HG02571 (cell line): Measurements from ENCODE around the gene TMEM132D.
"Not testable (repeated sequence)": the region's sequence is repeated elsewhere in the genome, so short reads cannot be mapped to it uniquely, and the experiment has no call there.

Source experiments
- ATAC-seq: cut with Tn5 transposase; IDR thresholded peaks from one replicate; pipeline ENCODE4 v1.9.1; 2021; ENCODE audit warnings: mild to moderate bottlenecking, moderate library complexity; ENCODE audit not compliant: unreplicated experiment

Gene TMEM132D

DNA sequence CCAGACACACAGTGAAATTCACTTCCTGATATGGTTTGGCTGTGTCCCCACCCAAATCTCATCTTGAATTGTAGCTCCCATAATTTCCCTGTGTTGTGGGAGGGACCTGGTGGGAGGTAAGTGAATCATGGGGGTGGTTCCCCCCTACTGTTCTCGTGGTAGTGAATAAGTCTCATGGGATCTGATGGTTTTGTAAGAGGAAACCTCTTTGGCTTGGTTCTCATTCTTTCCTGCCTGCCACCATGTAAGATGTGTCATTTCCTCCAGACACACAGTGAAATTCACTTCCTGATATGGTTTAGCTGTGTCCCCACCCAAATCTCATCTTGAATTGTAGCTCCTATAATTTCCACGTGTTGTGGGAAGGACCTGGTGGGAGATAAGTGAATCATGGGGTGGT, 354.8 kb downstream of the TMEM132D start:
- ATAC-seq = not testable (repeated sequence)

DNA sequence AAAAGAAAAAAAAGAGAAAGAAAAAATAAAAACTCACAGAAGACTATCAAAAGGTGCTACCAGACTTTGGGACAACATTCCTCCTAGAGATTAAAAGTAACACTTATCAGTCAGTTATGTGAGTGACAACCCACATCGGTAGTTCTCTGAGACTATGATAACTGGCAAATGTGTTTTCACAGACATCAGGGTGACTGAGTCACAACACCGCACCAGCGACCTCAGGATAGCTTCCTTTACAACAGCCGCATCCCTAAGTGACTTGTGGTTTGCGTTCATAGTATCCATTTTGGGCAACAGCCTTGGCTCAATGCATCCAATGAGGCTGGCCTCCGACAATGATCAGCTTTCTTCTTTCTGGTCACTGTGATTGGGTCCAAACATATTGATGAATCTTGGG, 359.1 kb downstream of the TMEM132D start:
- no peak for ATAC-seq

DNA sequence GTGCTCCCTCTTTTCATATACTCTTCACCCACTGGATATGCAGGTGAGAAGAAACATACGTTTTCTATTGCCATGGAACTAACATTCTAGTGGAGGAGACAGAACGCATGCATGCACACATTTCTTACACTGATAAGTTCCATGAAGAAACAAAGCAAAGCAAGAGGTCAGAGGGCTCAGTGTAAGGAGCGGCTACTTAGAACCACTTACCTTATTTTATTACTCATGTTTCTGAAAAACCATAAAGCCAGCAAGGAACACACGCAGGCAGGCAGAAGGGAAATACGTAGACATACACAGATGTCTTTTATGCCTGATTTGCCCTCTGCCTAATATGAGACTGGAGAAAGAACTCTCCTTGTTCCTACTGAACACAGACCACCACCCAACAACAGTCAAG, 362.9 kb downstream of the TMEM132D start:
- ATAC-seq = no peak

DNA sequence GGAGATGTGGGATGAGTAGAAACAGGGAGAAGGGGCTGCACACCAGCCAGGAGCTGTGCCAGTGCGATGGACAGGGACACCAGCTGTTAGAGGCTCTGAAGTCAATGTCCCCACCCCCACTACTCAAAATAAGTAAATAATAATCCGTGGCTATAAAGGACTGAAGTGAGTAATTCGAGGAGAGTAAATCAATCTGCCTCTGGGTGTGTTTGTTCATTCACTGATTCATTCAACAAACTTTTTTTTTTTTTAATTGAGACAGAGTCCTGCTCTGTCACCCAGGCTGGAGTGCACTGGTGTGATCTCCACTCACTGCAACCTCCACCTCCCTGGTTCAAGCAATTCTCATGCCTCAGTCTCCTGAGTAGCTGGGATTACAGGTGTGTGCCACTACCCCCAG, 363.6 kb downstream of the TMEM132D start:
- ATAC-seq = no peak

DNA sequence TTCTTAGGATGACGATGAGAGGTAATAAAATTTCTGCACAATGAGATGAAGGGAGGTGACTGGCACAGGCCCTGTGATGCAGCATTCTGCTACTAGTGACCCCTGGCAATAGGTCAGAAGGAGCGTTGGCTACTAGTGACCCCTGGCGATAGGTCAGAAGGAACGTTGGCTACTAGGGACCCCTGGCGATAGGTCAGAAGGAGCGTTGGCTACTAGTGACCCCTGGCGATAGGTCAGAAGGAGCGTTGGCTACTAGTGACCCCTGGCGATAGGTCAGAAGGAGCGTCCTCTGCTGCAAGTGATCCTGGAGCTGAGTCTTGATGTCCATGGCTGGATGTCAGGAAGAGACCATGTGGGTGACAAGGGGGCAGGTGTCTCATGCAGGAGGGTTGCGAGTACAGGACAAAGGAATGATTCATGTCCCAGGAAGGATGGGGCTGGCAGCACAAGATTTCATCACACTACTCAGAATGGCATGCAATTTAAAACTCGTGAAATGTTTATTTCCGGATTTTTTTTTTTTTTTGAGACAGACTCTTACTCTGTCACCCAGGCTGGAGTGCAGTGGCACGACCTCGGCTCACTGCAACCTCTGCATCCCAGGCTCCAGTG, 365.0 kb downstream of the TMEM132D start:
- ATAC-seq = not testable (repeated sequence)

DNA sequence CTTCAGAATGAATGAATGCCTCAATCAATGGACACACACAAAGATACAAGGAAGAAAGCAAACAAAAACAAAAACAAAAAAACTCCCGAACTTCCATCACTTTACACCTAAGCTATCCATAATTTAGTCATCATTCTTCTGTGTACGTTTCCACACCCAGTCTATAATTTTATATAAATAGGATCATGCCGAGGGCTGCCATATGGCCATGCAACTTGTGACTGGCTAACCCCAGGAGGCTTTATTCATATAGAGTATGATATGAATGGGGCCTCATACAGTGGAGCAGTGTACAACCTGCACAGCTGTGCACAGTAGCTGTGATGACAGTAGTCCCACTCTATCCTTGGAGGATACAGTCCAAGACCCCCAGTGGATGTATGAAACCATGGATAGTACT, 365.7 kb downstream of the TMEM132D start:
- no peak for ATAC-seq

DNA sequence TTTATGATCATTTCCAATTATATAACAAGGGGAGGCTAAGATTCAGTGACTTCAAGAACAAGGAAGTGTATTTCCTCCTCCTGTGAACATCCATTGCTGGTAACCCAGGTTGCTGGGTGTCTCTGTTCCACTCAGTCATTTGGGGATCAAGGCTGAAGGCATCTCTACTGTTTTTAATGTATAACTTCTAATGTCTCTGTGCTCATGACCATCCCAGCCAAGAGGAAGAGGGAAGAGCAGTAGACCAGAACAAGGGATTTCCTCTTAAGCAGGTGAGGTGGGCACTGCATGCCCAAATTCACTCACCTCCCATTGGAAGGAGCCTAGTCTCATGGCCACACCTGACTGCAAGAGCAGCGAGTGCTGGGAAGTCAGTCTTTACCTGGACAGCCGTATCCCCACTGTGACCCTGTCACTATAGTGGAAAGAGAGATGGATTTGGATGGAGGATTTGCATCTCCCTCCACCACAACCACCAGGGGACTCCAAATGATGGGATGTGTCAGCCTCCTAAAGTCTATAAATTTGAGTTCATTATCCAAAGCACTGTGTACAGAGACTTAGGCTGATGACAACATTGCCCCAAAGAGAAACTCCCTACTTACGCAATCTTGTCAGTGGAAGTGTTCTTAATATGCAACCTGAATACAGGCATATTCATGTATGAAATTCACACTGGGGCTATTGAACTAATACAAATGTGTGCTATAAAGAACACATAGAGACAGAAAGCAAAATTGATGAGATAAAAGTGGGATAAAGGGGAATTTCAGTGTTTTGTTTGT, 368.7 kb downstream of the TMEM132D start:
- no peak for ATAC-seq

DNA sequence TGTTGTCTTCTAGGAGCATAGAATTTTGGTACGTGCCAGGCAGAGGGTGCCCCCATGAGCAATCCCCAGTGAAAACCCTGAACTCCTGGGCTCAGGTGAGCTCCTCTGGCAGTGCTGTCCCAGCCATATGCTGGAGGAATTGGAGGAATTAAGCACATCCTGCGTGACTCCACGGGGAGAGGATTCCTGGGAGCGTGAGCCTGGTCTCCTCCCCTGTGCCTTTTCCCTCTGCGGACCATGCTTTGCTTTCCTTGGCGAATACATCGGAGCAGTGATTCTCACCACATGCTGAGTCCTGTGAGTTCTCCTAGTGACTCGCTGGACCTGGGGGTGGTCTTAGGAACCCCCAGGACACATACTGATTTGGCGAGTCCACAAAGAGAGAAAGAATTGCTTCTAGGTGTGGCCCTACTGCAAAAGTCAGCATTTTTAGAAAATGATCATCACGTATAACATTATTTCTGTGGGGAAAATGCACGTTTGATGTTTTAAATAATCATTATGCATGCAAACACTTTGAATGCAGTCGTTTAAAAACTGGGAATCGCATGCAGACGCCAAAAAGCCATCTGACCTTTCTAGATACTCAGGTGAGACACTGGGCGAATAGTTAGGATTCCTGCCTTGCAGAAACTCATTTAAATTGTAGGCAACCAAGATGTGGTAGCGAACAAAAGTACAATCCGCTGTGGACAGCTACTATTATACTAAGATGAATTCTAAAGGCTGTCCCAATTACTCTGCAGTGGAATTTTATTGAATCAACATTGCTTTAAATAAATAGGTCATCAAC, 370.9 kb downstream of the TMEM132D start:
- ATAC-seq = no peak

DNA sequence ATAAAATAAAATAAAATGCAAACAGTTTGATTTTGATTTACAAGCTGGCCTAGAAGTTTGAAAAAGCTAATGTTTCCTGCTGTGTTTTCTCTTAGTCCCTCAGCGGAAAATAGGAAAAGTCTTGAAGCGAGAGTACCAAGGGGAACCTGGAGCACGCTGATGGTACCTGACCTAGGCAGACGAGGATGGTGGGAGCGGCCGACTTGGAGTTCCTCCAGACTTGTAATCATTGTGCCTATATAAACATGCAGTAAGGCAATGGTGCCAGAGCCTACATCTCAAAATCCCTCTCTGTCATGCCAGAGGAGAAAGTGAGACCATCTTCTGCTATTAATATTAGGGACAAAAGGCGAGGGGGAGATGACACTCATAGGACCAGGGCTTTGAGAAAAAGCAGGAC, 371.7 kb downstream of the TMEM132D start:
- no peak for ATAC-seq

DNA sequence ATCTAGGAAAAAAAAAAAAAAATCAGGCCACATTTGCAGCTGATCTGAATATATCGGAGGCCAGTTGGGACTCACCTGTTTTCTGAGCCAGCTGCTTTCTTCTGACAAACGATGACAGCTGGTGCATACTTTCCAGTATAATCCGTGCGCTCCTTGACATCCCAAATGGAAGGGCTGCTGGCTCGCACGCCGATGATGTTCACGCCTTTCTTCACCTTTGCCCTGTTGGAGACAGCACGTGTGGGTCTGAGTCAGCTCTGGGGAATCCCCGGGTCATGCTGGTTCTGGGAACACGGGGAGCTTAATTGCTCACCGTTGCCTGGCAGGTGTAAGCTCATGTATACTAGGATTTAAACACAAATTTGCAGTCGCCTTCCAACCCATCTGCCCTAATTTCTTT, 372.8 kb downstream of the TMEM132D start:
- no peak for ATAC-seq

DNA sequence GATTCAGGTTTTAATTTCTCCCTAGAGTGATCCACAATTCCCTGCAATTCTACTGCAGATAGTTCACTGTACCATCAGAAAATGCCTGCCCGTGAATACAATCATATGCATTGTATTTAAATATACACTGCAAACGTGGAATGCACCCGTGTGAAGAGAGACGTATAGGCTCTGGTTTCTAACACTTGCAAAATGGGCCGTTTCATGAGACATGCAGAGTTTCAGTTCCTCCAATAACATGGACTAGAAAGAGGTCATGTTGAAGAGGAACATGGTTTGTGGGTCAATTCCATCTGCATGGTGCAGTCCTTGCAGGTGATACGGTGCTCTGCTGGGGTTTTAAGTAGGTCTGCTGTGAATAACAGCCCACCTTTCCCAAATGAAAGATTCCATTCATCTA, 373.3 kb downstream of the TMEM132D start:
- ATAC-seq = no peak

DNA sequence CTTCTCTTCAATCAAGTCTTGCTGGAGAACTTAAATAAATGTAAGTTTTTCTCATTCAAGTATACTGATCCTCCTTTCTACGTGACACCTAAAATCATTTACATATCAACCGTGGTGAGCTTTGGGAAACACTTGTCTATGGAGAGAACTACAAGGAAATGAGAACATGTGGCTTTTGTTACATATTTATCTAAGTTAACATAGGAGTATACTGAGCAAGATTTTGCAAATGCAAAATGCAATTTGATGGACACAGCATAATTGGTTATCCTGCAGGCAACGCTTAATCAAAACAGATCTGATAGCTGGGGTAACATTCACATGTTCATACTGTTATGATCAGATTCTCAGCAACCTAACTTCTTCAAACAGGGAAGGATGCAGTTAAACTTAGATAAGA, 376.3 kb downstream of the TMEM132D start:
- no peak for ATAC-seq

DNA sequence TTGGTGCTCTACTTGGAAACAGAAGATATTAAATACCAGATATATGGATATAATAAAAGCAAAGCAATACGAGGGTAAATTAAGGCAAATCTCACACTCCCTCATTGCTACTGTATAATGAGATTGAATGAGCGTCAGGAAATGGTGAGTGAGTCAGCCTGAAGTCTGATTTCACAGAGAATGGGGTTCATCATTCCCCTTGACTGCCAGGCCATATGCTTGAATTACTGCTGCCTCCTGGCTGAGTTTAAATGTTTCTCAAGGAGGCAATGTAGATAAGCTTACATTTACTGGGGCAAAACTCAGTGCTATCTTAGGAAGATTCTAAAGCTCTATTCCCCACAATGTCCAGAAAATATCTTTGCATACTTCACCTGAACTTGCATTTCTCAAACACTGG, 380.2 kb downstream of the TMEM132D start:
- ATAC-seq = no peak

DNA sequence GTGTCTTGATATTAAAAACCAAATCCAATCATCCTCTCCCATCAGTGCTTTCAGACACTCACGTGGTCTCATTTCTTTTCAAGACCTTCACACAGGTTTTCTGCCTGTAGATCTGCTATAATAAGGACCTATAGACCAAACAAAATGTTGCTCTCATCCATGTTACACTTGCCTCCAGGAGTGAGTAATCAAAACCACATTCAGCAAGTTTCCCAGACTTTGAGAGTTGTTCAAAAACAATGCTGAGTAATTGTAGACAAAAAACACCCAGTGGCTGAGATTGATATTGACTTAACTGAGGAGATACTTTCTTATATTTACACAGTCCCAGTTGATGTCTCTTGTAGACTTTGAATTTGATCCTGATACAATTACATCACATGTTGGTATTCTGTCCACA, 383.1 kb downstream of the TMEM132D start:
- no peak for ATAC-seq

DNA sequence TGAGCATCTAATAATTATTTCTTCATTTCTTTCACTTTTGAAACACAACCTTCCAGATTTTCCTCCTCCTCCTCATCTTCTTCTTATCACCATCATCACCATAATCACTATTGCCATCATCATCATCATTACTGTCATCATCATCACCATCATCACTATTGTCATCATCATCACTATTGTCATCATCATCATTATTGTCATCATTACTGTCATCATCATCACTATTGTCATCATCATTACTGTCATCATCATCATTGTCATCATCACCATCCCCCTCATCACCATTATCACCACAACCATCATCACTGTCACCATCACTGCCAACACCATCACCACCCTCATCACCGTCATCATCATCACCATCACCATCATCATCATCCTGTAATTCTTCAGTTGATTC, 400.0 kb downstream of the TMEM132D start:
- ATAC-seq = no peak

DNA sequence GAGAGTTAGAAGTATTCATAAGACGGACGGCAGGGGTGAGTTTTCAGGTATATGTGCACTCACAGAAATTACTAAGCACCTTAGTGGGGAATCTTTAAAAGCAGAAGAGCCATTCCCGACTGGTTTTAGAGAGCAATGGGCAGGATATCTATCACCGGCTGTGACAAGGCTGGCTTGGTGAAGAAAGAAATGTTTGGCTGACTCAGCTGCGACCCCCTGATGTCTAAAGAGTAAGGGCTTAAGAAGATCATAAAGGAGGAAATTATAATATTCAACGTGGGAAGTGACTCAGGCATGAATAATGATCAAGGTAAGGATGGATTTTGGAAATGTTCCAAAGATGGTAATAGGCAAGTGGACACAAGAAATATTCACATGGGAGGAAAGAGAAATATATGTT, 407.6 kb downstream of the TMEM132D start:
- no peak for ATAC-seq

DNA sequence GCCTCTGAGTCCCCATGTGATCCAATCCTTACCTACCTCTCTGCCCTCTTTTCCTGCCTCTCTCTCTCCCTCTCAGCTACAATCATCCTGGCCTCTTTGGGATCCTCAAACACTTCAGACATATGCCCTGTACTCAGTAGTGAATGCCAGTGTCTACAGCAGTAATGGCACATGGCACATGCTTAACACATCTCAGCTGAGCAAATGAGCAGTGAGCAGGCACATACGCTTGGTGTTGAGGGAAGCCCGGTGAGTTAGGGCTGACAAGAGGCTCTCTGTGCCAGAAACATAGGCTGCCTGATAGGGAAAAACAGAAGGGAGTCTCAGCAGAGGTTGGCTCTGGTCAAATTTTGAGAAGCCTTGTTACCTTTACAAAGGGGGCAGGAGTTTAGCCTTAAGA, 409.1 kb downstream of the TMEM132D start:
- ATAC-seq = no peak

DNA sequence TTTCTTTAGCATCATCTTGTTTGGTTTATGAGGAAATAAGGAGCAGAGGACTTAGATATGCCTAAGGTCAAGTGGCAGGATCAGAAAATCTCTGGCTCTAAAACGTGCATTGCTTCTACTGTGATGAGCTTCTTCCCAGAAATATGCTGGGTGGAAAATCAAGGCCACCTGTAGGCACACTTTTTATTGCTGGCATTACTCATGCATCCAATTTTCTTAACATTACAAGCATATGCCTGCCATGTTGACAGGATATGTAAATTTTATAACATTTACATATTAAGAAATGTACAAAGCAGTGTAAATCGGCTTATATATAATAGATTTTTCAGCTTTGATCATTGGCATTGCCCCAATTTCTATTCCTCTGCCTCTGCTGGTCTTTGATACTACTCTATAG, 409.6 kb downstream of the TMEM132D start:
- ATAC-seq = no peak

DNA sequence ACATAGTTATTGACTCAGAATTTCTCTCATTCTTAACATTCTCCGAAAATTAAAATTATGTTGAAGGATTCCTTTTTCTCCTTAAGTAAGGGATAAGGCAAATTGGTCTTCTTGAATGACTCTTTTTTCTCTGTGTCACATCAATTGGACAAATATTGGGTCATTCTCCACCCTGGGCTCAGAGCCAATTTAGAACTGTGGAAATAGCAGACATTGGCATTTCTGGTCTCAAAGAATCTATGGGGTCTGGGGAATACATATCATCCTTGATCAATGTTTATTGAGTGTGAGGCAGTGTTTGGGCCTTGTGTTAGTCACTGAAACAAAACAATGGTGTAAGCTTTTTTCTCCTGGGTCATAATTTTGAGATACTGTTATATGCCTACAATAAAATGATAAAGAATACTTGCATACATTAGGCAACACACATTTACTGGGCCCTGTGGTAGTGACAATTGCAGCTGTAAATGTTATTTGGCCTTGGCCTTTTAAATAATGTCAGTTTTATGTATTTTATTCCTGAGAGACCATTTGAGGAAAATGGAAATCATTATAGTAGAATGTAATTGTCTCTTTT, 414.6 kb downstream of the TMEM132D start:
- no peak for ATAC-seq

DNA sequence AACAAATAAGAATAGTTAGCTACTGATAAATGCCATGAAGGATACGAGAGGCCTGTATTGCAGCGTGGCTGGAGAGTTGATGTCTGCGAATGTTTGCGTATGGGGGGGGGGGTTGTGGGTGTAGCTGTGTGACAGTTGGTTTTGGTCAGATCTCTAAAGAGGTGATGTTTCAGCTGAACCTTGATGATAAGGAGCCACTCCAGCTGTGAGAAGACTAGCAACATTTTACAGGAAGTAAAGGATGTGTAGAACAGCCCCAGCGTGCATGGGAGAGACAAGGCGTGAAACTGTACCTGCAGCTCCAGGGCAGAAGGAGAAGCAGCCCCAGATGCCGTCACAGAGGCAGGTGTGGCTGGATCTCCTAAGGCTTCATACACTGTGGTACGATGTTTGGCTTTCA, 416.9 kb downstream of the TMEM132D start:
- no peak for ATAC-seq

DNA sequence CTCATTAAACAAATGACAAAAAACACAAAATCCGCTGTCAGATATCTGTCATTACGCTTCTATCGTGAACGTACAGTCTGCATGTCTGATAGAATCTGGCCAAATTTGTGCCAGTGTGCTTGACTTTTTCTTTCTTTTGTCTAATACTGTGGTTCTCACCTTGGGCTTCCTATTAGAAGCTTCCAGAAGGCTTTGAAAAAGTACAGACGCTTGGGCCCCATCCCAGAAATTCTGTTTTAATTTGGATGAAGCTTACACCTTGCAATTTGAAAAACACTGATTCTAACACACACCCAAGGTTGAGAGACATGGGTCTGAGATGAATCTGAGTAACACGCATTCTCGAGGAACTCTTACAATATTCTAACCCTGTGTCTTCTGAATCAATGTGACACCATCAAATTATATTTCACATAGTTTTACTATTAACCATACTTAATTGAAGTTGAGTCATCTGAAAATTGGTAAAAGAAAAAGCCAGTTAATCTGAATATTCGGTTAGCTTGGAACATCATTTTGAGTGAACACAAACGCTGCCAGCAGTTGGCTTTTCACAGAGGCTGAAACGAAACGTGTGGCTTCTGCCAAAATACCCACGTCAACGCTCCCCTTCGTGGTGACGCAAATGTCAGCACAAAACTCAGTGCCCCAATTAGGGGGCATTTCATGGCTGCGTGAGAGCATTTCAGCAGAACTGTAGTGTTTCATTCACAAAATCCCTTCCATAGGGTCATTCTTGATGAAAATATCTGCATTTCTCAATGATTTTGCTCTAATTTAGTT, 420.5 kb downstream of the TMEM132D start:
- ATAC-seq = no peak
